GM12864 (cell line): ENCODE data around the gene BMERB1.
"Not testable (repeated sequence)": the region's sequence is repeated elsewhere in the genome, so short reads cannot be mapped to it uniquely, and the experiment has no call there.

ENCODE experiments used
- DNase-seq: peaks from one replicate; pipeline ENCODE4 v3.0.0-alpha.2; 2011; ENCODE audit warnings: low read depth
- H3K4me3 ChIP-seq: 2 replicates; pipeline ENCODE4 v1.5.1; 2011; ENCODE audit warnings: mild to moderate bottlenecking, low read depth, low read length, control low read depth
- TF ChIP-seq, protein P1 (sequence below): IDR thresholded peaks from 2 replicates; pipeline ENCODE4 v1.5.1; 2011; ENCODE audit warnings: low read depth, mild to moderate bottlenecking, moderate library complexity, low read length, control low read depth, inconsistent platforms; ENCODE audit errors: missing control alignments

BMERB1 gene

DNA sequence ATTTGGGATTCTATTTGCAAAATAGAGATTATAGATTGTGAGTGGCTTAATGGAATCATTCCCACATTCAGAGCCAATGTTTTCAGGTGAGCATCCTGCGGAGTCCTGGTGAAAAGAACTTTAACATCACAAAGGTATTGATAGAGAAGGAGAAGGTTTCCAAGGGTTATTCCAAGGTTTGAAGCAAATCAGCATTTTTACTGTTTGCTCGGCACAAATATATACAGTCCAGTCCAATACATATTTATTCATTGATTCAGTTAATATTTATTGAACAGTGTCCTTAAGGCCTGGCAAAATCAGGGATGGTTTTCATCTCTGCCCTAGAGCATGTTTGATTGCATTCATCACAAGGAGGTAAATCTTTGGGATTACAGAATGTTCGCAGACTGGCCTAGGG lies 32.4 kb upstream of the BMERB1 start:
- no peak for DNase-seq
- no peak overlapping the region for H3K4me3 ChIP-seq
- TF ChIP-seq, protein P1, sequence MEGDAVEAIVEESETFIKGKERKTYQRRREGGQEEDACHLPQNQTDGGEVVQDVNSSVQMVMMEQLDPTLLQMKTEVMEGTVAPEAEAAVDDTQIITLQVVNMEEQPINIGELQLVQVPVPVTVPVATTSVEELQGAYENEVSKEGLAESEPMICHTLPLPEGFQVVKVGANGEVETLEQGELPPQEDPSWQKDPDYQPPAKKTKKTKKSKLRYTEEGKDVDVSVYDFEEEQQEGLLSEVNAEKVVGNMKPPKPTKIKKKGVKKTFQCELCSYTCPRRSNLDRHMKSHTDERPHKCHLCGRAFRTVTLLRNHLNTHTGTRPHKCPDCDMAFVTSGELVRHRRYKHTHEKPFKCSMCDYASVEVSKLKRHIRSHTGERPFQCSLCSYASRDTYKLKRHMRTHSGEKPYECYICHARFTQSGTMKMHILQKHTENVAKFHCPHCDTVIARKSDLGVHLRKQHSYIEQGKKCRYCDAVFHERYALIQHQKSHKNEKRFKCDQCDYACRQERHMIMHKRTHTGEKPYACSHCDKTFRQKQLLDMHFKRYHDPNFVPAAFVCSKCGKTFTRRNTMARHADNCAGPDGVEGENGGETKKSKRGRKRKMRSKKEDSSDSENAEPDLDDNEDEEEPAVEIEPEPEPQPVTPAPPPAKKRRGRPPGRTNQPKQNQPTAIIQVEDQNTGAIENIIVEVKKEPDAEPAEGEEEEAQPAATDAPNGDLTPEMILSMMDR: no peak

GRCh38 chr16:15403392-15403995 lies 30.9 kb upstream of the BMERB1 start:
- no peak for DNase-seq
- TF ChIP-seq, protein P1: no peak
- no peak overlapping the region for H3K4me3 ChIP-seq

GRCh38 chr16:15404091-15404490 lies 30.3 kb upstream of the BMERB1 start:
- H3K4me3 ChIP-seq, DNase-seq: not testable (repeated sequence)

DNA sequence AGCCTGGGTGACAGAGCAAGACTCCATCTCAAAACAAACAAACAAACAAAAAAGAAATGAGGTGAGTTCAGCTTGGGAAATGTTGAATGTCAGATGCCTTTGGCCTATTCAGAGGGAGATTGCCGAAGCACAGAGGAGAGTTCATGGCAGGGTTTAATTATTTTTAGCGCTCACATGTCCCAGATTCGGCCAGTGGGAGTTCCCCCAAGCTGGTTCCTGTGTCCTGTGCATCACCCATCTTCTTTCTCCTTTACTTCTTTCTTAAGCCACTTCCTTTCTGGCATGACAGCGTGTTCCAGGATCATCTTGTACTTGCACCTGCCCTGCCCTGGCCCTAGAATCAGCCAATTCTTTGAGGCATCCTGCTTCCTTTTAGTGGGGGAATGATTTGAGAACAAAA lies 29.6 kb upstream of the BMERB1 start:
- no peak overlapping the region for H3K4me3 ChIP-seq
- no peak for DNase-seq
- TF ChIP-seq, protein P1: no peak

- H3K4me3 ChIP-seq, DNase-seq: not testable (repeated sequence)
Measured at GRCh38 chr16:15407756-15408155, 26.6 kb upstream of the BMERB1 start.

- DNase-seq, H3K4me3 ChIP-seq: not testable (repeated sequence)
Measured at GRCh38 chr16:15409476-15409875, 24.9 kb upstream of the BMERB1 start.

DNA sequence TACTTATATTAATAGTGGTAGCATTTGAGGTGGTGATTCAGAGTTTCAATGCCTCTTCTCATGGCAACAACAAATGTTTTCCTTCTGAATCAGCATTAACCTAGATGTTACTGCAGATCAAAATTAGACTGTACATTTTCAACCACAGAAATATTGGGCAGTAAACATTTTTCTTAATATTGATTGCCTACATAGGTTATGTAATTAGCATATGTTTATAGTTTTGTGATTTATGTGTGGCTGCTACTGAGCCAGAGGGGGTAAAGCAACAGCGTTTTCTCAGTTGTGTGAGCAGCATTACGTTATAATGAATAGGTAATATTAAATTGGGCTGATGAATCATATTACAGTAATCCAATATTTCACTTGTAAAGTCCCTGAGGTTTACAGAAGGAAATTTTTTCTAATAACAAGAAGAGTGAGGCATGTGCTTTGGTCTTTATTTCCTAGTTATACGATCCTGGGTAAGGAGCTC lies 18.8 kb upstream of the BMERB1 start:
- DNase-seq: no peak
- H3K4me3 ChIP-seq: no peak overlapping the region
- TF ChIP-seq, protein P1: no peak

DNA sequence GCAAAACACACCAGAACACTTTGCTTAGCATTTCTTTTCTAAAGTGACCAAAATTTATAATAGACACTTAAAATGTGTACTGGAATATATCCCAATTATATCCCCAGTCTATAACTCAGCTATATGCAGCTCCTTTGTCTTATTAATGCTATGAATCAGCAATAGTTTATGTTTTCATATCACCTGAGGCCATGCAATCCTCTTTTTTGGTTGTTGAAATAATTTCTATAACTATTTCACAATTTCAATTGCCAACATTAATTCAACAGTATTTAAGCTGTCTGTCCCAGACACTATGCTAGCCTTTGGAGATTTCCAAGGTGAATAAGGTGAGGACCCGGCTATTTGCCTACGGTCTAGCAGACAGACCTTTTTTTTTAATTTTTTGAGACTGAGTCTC lies 17.2 kb upstream of the BMERB1 start:
- TF ChIP-seq, protein P1: no peak
- no peak overlapping the region for H3K4me3 ChIP-seq
- no peak for DNase-seq

GRCh38 chr16:15418206-15418605 lies 16.2 kb upstream of the BMERB1 start:
- no peak for DNase-seq
- no peak overlapping the region for H3K4me3 ChIP-seq
- TF ChIP-seq, protein P1: no peak

- H3K4me3 ChIP-seq, DNase-seq: not testable (repeated sequence)
Measured at GRCh38 chr16:15421696-15422095, 12.7 kb upstream of the BMERB1 start.
